GM18907 (cell line): ENCODE data around the gene ZC3H12C.

Experiments
- ATAC-seq: cut with Tn5 transposase; IDR thresholded peaks from one replicate; pipeline ENCODE4 v1.9.1; 2021; ENCODE audit warnings: mild to moderate bottlenecking, moderate library complexity; ENCODE audit not compliant: unreplicated experiment

Gene ZC3H12C

GRCh38 chr11:110147962-110148709, 54.9 kb downstream of the ZC3H12C start:
- no peak for ATAC-seq

- no peak for ATAC-seq
These were observed 55.9 kb downstream of the ZC3H12C start for GRCh38 chr11:110148775-110149744.

GRCh38 chr11:110152199-110152598, 59.0 kb downstream of the ZC3H12C start:
- no peak for ATAC-seq

- no peak for ATAC-seq
These were observed 60.3 kb downstream of the ZC3H12C start for GRCh38 chr11:110153474-110153873.

GRCh38 chr11:110156503-110156902, 63.3 kb downstream of the ZC3H12C start:
- no peak for ATAC-seq

GRCh38 chr11:110158317-110159200, 65.4 kb downstream of the ZC3H12C start:
- no peak for ATAC-seq

- no peak for ATAC-seq
These were observed 66.3 kb downstream of the ZC3H12C start for GRCh38 chr11:110159476-110159875.

- ATAC-seq: no peak
These were observed 66.8 kb downstream of the ZC3H12C start for GRCh38 chr11:110160016-110160415.

GRCh38 chr11:110160437-110160836, 67.2 kb downstream of the ZC3H12C start:
- no peak for ATAC-seq

GRCh38 chr11:110161061-110161460, 67.9 kb downstream of the ZC3H12C start:
- no peak for ATAC-seq

GRCh38 chr11:110162216-110162615, 69.0 kb downstream of the ZC3H12C start:
- no peak for ATAC-seq

- ATAC-seq: no peak
These were observed 72.1 kb downstream of the ZC3H12C start for GRCh38 chr11:110165039-110165925.

GRCh38 chr11:110168033-110168803, 75.0 kb downstream of the ZC3H12C start:
- ATAC-seq: no peak

GRCh38 chr11:110169738-110170137, 76.5 kb downstream of the ZC3H12C start:
- ATAC-seq: no peak

- ATAC-seq: no peak
These were observed 79.4 kb downstream of the ZC3H12C start for GRCh38 chr11:110172468-110173065.

GRCh38 chr11:110173811-110174644, 80.8 kb downstream of the ZC3H12C start:
- ATAC-seq: peak; percentile 66

- no peak for ATAC-seq
These were observed 81.6 kb downstream of the ZC3H12C start for GRCh38 chr11:110174645-110175310.
